T-helper 22 cell (primary cell): ENCODE data around the gene RER1.

Experiments
- DNase-seq: peaks from one replicate; pipeline ENCODE4 v3.0.0-alpha.2; 2020; ENCODE audit warnings: low read depth

RER1 gene

GRCh38 chr1:2376261-2376741 is 15.3 kb upstream of the RER1 start:
- DNase-seq = no peak

- no peak for DNase-seq
These were observed 14.5 kb upstream of the RER1 start for GRCh38 chr1:2376931-2377672.

- DNase-seq = no peak
These were observed 13.7 kb upstream of the RER1 start for GRCh38 chr1:2377751-2378440.

DNA sequence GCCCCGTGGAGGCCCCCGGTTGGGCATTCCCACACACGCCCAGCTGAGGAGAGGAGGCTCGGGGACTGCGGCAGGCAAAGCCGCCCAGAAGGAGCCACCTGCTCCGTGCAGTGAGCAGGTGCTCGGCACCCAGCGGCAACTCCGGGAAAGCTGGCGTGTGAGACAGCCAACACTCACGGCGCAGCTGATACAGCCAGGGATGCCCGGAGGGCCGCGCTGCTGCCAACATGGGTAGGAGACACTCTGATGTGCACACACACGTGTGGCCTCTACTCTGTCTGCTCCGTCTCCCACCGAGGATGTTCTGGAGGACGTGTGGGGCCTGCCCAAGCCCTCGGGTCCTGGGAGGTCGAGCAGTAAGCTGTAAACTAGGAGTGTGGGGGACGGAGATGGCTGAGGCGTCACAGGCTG is 13.2 kb upstream of the RER1 start:
- no peak for DNase-seq

DNA sequence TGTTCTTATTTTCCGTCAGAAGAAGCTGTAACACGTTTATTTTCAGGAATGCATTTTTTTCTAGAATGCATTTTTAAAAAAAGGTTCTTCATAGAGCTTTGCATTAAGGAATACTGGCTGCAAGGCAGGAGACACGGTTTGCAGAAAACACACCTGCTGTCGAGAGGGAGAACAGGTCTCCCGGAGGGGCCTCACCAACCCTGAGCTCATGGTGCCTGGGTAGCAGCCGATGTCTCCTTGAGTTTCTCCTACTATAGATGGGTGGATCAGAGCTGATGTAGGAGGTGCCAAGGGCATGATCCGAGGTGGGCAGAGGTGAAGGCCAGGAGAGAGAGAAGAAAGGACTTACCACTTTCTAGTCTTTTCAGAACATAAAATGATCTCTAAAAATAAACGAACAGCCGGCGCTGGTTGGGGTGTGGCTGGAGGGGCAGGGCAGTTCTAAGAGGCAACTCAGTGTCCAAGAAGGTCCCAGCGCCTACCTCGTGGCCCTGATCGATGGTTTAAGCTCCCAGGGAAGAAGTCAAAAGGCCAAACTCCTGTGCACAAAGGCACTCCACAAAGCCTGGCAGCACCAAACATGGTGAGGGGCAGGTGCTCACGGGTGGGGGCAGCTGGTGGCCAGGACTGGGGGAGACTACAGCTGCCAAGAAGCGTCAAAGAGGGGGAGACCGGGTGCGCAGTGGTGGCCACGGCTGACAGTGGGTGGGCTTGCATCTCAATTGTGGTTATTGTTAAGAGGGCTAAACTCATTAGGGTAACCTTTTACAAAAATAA is 12.5 kb upstream of the RER1 start:
- no peak for DNase-seq

- no peak for DNase-seq
These were observed 11.8 kb upstream of the RER1 start for GRCh38 chr1:2379733-2380404.

- no peak for DNase-seq
These were observed 10.6 kb upstream of the RER1 start for GRCh38 chr1:2380816-2381591.

DNA sequence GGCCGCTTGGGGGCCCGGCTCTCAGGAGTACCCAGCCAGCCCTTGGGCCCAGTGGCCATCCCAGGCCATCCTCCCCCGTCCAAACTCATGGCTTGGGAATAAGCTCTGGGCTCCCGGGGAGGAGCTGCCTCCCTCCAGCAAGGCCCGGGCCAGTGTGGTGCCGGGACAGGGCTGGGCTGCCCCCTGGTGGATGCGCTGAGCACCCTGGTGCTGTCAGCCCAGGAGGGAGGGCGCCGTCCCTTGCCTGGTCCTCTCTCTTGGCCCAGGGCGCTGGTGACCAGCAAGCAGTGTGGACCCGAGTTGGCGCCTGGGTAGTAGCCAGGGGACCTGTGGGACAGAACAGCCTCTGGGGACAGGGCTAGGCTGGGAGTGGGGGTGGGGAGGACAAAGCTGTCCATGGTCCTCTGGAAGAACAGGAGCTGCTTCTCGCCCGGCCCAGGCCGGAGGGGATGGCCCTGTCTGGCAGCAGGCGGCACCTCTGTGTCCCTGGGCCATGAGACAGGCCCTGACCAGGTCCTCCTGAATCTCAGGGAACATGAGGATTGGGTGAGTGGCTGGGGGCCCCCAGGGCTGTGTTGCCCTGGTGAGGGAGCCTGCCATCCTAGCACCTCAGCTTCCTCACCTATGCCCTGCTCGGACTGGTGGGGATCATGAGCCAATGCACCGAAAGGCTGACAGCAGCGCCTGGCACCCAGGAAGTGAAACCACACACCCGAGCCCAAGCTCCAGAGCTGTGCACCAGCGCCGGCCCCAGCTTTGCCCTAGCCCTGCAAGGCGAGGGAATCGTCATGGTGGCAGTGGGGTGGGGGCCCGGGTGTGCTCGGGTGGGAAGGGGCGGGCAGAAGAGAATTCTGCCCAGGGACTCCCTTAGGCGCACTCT is 9.7 kb upstream of the RER1 start:
- DNase-seq = peak; percentile 46

DNA sequence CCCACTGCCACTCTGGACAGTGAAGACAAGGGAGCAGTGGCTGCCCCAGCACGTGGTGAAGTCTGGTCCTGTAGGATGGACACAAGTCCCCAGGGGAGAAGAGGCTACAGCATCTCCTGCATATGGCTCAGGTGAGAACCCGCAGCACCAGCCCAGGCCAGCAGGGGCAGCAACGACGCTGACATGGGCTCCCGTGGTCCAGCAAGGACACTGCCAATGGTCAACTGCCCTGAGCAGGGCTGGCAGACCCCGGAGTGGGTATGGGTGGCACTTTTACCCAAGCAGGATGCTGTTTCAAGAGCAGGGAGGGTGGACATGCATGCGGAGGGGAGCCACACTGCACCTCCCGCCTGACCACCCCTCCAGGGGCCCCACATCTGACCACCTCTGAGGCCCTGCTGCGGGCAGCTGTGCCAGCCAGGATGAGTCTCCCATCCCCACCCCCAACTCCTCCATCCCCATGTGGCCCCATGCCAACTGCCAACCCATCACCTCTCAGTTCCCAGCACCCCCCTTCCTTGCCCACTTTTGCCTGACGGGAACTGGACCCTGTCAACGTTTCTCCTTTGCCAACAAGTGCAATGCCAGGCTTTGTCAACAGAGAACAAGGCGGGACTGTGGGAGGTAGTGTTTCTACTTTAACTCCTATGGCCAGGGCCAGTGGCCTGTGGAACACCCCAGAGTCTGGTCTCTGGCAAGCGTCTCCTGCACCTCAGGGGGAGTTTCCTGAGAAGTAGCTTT is 8.8 kb upstream of the RER1 start:
- DNase-seq = no peak

GRCh38 chr1:2383576-2383975 is 8.1 kb upstream of the RER1 start:
- DNase-seq = no peak

DNA sequence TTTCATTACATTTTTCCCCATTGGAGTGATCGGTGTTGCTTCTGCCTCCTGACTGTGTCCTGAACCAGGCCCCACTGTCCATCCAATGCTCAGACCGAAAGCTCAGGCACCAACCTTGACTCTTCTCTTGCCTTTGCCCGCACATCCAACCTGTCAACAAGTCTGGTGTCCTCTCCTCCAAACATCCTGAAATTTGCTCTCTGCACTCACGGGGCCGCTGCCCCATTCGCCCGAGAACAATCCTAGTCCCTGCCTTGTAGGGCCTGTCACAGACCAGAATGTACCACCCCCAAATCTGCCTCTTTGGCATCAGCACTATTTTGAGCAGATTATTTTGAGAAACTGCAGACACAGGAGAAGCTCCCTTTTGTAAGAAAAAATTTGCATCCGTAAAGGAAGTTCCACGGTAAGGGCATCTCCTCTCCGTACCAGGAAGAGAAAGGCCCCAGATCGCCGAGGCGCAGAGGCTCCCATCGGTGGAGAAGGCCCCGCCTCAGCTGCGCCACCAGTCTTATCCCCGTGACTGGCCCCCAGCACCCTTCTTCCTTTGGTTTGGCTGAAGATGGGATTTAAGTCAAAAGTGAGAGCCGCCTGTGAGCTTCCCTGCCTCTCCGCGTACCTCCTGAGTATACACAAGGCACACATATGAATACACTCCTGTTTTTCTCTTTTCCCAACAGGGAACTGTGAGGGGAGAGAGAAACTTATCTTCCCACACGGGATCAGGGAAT is 7.3 kb upstream of the RER1 start:
- no peak for DNase-seq

DNA sequence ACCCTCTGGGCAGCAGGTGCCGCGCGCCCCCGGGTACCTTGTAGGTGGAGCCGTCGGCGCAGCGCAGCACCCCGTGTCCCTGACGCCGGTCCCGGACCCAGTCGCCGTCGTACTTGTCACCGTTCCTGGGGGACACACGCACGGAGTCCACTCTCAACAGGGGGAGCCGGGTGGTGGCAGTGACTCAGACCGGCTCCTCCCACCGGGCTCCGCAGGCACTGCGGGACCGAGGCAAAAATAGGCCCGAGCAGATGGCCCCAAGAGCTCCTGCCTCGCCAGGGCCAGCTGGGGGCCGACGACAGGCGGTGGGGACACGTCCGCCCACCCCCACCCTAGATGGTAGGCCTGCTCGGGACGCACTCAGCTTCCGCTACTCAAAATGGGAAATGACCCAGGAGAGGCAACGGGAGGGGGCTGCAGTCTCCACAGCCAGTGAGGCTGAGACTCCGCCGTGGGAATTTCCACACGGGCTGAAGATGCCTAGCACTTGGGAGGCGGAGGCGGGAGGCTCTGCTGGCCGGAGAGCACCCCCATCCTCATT is 6.6 kb upstream of the RER1 start:
- no peak for DNase-seq

GRCh38 chr1:2385606-2386280 is 5.9 kb upstream of the RER1 start:
- no peak for DNase-seq

DNA sequence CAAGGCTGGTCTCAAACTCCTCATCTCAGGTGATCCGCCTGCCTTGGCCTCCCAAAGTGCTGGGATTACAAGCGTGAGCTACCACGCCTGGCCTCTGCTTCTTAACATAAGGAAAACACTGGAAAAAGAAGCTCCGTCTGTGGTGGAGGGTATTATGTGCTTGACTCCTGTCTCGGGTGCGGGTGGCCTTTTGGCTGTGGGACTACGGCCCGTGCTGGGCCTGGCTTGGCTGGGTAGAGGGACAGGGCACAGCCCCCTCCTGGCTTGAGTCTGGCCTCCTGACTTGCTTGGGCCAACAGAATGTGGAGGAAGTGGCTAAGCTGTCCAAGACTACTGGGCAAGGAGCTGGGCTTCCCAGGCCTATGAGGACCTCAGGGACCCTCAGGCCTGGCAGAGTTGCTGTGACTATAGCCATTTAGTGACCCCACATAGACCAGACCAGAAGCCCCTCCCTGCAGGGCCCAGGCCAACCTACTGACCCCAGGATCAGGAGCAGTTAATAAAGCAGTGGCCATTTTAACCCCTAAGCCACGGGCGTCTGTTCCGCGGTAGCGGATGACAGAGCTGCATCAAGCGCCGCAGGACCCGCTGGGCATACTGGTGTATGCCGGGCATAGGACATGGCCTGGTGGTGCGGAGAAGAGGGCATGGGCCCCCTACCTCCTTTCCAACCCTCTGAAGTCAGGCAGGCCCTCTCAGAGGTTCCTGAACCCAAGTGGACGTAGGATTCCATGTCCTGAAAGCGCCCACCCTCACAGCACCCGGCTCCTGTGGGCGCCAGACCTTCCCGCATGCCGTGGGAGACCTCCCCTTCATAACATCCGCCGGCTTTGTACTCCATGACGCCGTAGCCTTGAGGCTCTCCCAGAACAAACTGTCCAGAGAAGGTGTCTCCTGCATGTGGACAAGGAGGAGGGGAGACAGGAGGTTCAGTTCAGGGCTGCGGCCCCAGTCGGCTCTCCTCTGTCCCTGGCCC is 4.7 kb upstream of the RER1 start:
- no peak for DNase-seq

- DNase-seq = no peak
These were observed 3.4 kb upstream of the RER1 start for GRCh38 chr1:2388004-2388913.

- DNase-seq = no peak
These were observed 2.0 kb upstream of the RER1 start for GRCh38 chr1:2389644-2390043.
